H1 (cell line): ENCODE measurements around the gene KRTAP3-2. TPM values are rescaled to one million over a fixed set of nuclear protein-coding genes. Genes with fewer than 3 reads are reported as not detected.
A peak's percentile ranks its signal among the peaks of the same experiment; 100 is the strongest.

Experiments
- CTCF ChIA-PET: fragments of 300-600 bp; sonication (Branson Sonifier 250); formaldehyde crosslinking; loops from one replicate; lab custom pipeline; 2021; ENCODE audit not compliant: partially characterized antibody; lab: Charles Lee
- POLR2A ChIA-PET: fragments of 300-600 bp; sonication (Branson Sonifier 250); formaldehyde crosslinking; loops from one replicate; lab custom pipeline; 2021; ENCODE audit warnings: inconsistent platforms; ENCODE audit not compliant: partially characterized antibody; lab: Charles Lee
- DNase-seq, 2 experiments: peaks; one replicate each; pipeline versions ENCODE4 v3.0.0 to v3.0.0-alpha.2; 2010 to 2022; ENCODE audit warnings: low spot score in 2 of 2, low read depth in 1 of 2, mixed read lengths in 1 of 2
- FAIRE-seq: peaks from 2 replicates; lab custom pipeline; 2011; peaks lifted over from hg19 to GRCh38; lab: Jason Lieb, UNC
- H2AFZ ChIP-seq: 2 replicates; pipeline ENCODE4 v1.8.1; 2012; ENCODE audit warnings: low read length, inconsistent platforms
- H2AK5ac ChIP-seq: 2 replicates; pipeline ENCODE4 v1.6.1; 2013; ENCODE audit warnings: low read depth, low read length
- H2BK120ac ChIP-seq: replicated peaks from 2 replicates; pipeline ENCODE3; 2013; ENCODE audit warnings: low read depth, low read length, inconsistent platforms
- H2BK12ac ChIP-seq: 2 replicates; pipeline ENCODE4 v1.6.1; 2013; ENCODE audit warnings: low read depth, low read length
- H2BK15ac ChIP-seq: 2 replicates; pipeline ENCODE4 v1.6.1; 2013; ENCODE audit warnings: low read length
- H2BK20ac ChIP-seq: 2 replicates; pipeline ENCODE4 v1.6.1; 2013; ENCODE audit warnings: low read length
- H2BK5ac ChIP-seq: 2 replicates; pipeline ENCODE4 v1.6.1; 2013; ENCODE audit warnings: low read depth, low read length
- H3K14ac ChIP-seq: 2 replicates; pipeline ENCODE4 v1.6.1; 2013; ENCODE audit warnings: inconsistent platforms; ENCODE audit not compliant: insufficient read length
- H3K18ac ChIP-seq: 2 replicates; pipeline ENCODE4 v1.6.1; 2013; ENCODE audit warnings: low read length; ENCODE audit errors: extremely low read depth
- H3K23ac ChIP-seq: 2 replicates; pipeline ENCODE4 v1.6.1; 2013; ENCODE audit warnings: inconsistent platforms; ENCODE audit not compliant: insufficient read length
- H3K23me2 ChIP-seq: 2 replicates; pipeline ENCODE4 v1.6.1; 2013; ENCODE audit warnings: low read depth, low read length
- H3K27ac ChIP-seq: 2 replicates; pipeline ENCODE4 v1.6.1; 2011; ENCODE audit warnings: low read depth, low read length, inconsistent platforms
- H3K27me3 ChIP-seq, 4 experiments: replicated peaks in 1 of 4; 1 replicate in 1 of 4; 2 replicates in 3 of 4; pipeline versions ENCODE4 v1.6.1 to v1.8.1; 2011 to 2013; ENCODE audit warnings: low read length in 3 of 4, mild to moderate bottlenecking in 3 of 4, inconsistent platforms in 2 of 4, mixed read lengths in 2 of 4, moderate library complexity in 1 of 4; ENCODE audit not compliant: control insufficient read depth in 3 of 4, insufficient read depth in 3 of 4; ENCODE audit errors: extremely low read depth in 1 of 4
- H3K36me3 ChIP-seq, 4 experiments: 2 replicates each; pipeline versions ENCODE4 v1.6.1 to v1.8.1; 2011 to 2013; ENCODE audit warnings: mild to moderate bottlenecking in 4 of 4, low read length in 3 of 4, moderate library complexity in 2 of 4, control low read depth in 1 of 4, inconsistent platforms in 1 of 4; ENCODE audit not compliant: insufficient read depth in 4 of 4, control insufficient read depth in 2 of 4
- H3K4ac ChIP-seq: replicated peaks from 2 replicates; pipeline ENCODE3; 2013; ENCODE audit warnings: low read length, low read depth, mixed read lengths, inconsistent platforms; ENCODE audit not compliant: insufficient read length
- H3K4me1 ChIP-seq, 4 experiments: replicated peaks in 1 of 4; 1 replicate in 1 of 4; 2 replicates in 3 of 4; pipeline versions ENCODE4 v1.6.1 to v1.8.1; 2011 to 2013; ENCODE audit warnings: low read length in 3 of 4, inconsistent platforms in 2 of 4, mixed read lengths in 1 of 4; ENCODE audit not compliant: insufficient read depth in 4 of 4, control insufficient read depth in 3 of 4
- H3K4me2 ChIP-seq, 2 experiments: 2 replicates each; pipeline versions ENCODE4 v1.6.1 to v1.8.1; 2011 to 2013; ENCODE audit warnings: low read depth in 2 of 2, low read length in 2 of 2, control low read depth in 1 of 2, inconsistent platforms in 1 of 2, mild to moderate bottlenecking in 1 of 2; ENCODE audit not compliant: insufficient read depth in 1 of 2
- H3K4me3 ChIP-seq, 4 experiments: fragments of 200-600, 300-600 bp in 1 of 4; sonication (generic), shearing (Covaris generic), sonication (Bioruptor Twin) in 1 of 4; 2 replicates each; pipeline versions ENCODE4 v1.5.1 to v1.8.1; 2011 to 2016; ENCODE audit warnings: low read length in 4 of 4, low read depth in 3 of 4, control low read depth in 2 of 4, inconsistent platforms in 2 of 4, mild to moderate bottlenecking in 2 of 4, mixed read lengths in 1 of 4, moderate library complexity in 1 of 4; ENCODE audit not compliant: insufficient read depth in 2 of 4; ENCODE audit errors: extremely low read depth in 1 of 4
- H3K56ac ChIP-seq: replicated peaks from 2 replicates; pipeline ENCODE3; 2013; ENCODE audit warnings: low read depth, mild to moderate bottlenecking, mixed read lengths, low read length, inconsistent platforms; ENCODE audit not compliant: insufficient read length
- H3K79me1 ChIP-seq: 2 replicates; pipeline ENCODE4 v1.6.1; 2013; ENCODE audit warnings: low read depth, low read length, control low read depth
- H3K79me2 ChIP-seq, 2 experiments: 2 replicates each; pipeline versions ENCODE4 v1.6.1 to v1.8.1; 2012 to 2013; ENCODE audit warnings: low read length in 2 of 2, mild to moderate bottlenecking in 2 of 2, inconsistent platforms in 1 of 2; ENCODE audit not compliant: insufficient read depth in 2 of 2, control insufficient read depth in 1 of 2
- H3K9ac ChIP-seq, 4 experiments: replicated peaks in 1 of 4; 1 replicate in 1 of 4; 2 replicates in 3 of 4; pipeline versions ENCODE4 v1.6.1 to v1.8.1; 2011 to 2013; ENCODE audit warnings: low read depth in 3 of 4, low read length in 3 of 4, control low read depth in 2 of 4, mild to moderate bottlenecking in 2 of 4, moderate library complexity in 2 of 4, inconsistent platforms in 1 of 4; ENCODE audit errors: extremely low read depth in 1 of 4
- H3K9me3 ChIP-seq, 2 experiments: 2 replicates each; pipeline versions ENCODE4 v1.6.1 to v1.8.1; 2012 to 2013; ENCODE audit warnings: mild to moderate bottlenecking in 2 of 2, moderate library complexity in 2 of 2, control low read depth in 1 of 2, inconsistent platforms in 1 of 2, low read depth in 1 of 2, low read length in 1 of 2, mixed read lengths in 1 of 2; ENCODE audit not compliant: insufficient read depth in 2 of 2
- H4K20me1 ChIP-seq, 2 experiments: replicated peaks in 1 of 2; 2 replicates each; pipeline versions ENCODE3 to v1.8.1; 2011 to 2013; ENCODE audit warnings: inconsistent platforms in 2 of 2, low read length in 2 of 2, mild to moderate bottlenecking in 1 of 2; ENCODE audit not compliant: insufficient read depth in 2 of 2, control insufficient read depth in 1 of 2
- H4K5ac ChIP-seq: 2 replicates; pipeline ENCODE4 v1.6.1; 2013; ENCODE audit warnings: low read length, low read depth, mixed read lengths, inconsistent platforms; ENCODE audit not compliant: insufficient read length
- H4K8ac ChIP-seq: 2 replicates; pipeline ENCODE4 v1.8.0; 2013; ENCODE audit warnings: mild to moderate bottlenecking, moderate library complexity, low read length, inconsistent platforms; ENCODE audit not compliant: insufficient read depth; ENCODE audit errors: extremely low read depth
- H4K91ac ChIP-seq: replicated peaks from 2 replicates; pipeline ENCODE3; 2013; ENCODE audit warnings: low read length, mixed read lengths, inconsistent platforms; ENCODE audit not compliant: insufficient read length
- BACH1 ChIP-seq: IDR thresholded peaks from 2 replicates; pipeline ENCODE4 v1.6.1; 2012; ENCODE audit warnings: low read length, improper control_type of control experiment
- BCL11A ChIP-seq, 2 experiments: IDR thresholded peaks; one replicate each; pipeline ENCODE4 v1.6.1; 2011; ENCODE audit warnings: low read depth in 2 of 2, low read length in 2 of 2, mild to moderate bottlenecking in 2 of 2
- MAFK ChIP-seq: IDR thresholded peaks from 2 replicates; pipeline ENCODE4 v1.6.1; 2012; ENCODE audit warnings: low read depth, mild to moderate bottlenecking, improper control_type of control experiment, low read length
- POLR2AphosphoS5 ChIP-seq: IDR thresholded peaks from 2 replicates; pipeline ENCODE4 v1.6.1; 2011; ENCODE audit warnings: low read depth, low read length
- RNF2 ChIP-seq: fragments of 200-900, 300-1000 bp; sonication (generic); IDR thresholded peaks from 2 replicates; pipeline ENCODE4 v1.7.1; 2016; ENCODE audit warnings: borderline replicate concordance, low read depth, mild to moderate bottlenecking, antibody characterized with exemption, low read length; ENCODE audit not compliant: poor library complexity, severe bottlenecking; ENCODE audit errors: missing control alignments
- WGBS, 2 experiments: shearing (Covaris generic) in 1 of 2; methylation state at CpG; one replicate each; pipeline versions ENCODE4 v1.1.6 to v1.1.7; 2013 to 2015; ENCODE audit warnings: low lambda C conversion rate in 2 of 2, mixed read lengths in 2 of 2, inconsistent platforms in 1 of 2, low coverage in 1 of 2, missing lambda C conversion rate in 1 of 2; ENCODE audit not compliant: insufficient replicate concordance in 2 of 2, insufficient coverage in 1 of 2, insufficient read length in 1 of 2; ENCODE audit errors: extremely low coverage in 1 of 2, missing lambda C conversion rate in 1 of 2; 5-methylcytosine and 5-hydroxymethylcytosine counted together
- polyA plus RNA-seq, 7 experiments: library from polyadenylated mRNA; depleted of rRNA in 3 of 7; stranded (reverse) in 5 of 7; unstranded in 2 of 7; fragments of >200 nt in 5 of 7; fragments of 200-250 nt in 2 of 7; gene quantifications; 1 replicate in 5 of 7; 2 replicates in 1 of 7; 4 replicates in 1 of 7; pipeline versions ENCODE4 v1.2.1 to v1.2.3, GENCODE V29; 2011 to 2013; ENCODE audit warnings: missing spikeins in 2 of 7, mixed read lengths in 2 of 7
- total RNA-seq: library from RNA; stranded (reverse); fragmentation: NEBNext Ultra II Directional; extraction: Animal tissue kit (Norgen Biotek cat#: 25700); gene quantifications from 2 replicates; pipeline ENCODE4 v1.2.1, GENCODE V29; 2021

KRTAP3-2 gene
- total and polyA plus RNA-seq, 2 of the 8 experiments (the other 6 are each of a cell fraction or from before 2014, with no cell fraction given): not detected

DNA sequence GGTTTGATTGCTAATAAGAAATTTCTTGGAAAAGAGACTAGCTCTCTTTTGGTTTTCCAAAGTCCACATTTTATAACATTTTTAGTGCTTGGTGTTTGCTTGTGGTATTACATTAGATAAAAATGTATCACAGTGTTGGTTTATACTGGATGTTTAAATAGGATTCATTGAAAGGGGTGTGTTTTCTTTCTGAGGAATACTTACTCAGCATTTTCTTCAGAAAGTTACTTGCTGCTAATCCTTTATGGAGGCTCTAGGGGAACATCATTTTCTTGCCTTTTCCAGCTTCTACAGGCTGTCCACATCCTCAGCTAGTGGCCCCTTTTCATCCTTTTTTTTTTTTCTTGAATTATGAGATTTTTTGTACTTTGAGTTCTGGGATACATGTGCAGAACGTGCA is 32.1 kb downstream of the KRTAP3-2 start:
- no peaks in the 10 kb centered on the region for H3K27me3 ChIP-seq
- H3K9ac ChIP-seq: no peak overlapping the region
- no peak overlapping the region for H4K5ac ChIP-seq
- no peak overlapping the region for H4K8ac ChIP-seq
- TF ChIP-seq RNF2 (no peak), MAFK (peak; percentile 41; the same call in 1 of the 2 replicates), POLR2AphosphoS5 (no peak), BCL11A (IDR thresholded peaks at IDR 0.05; ENCODE audit: low read depth in 2 of 2, low read length in 2 of 2) (no peak), BACH1 (no peak)
- no peaks in the 10 kb centered on the region for H3K79me1 ChIP-seq
- no peak overlapping the region for H3K4ac ChIP-seq
- H3K4me2 ChIP-seq: no peak overlapping the region
- H3K27ac ChIP-seq: no peak overlapping the region
- no peaks in the 10 kb centered on the region for H3K9me3 ChIP-seq
- no peaks in the 10 kb centered on the region for H3K36me3 ChIP-seq
- H3K79me2 ChIP-seq: no peaks in the 10 kb centered on the region
- no peak overlapping the region for H2AFZ ChIP-seq
- no peak overlapping the region for H2BK20ac ChIP-seq
- ChIA-PET POLR2A (no interaction called here), CTCF (interaction anchor here (1.0 kb wide), 1 partner anchor 12 kb away, joined by 4 read pairs; no protein-coding TSS in a partner anchor)
- H2BK15ac ChIP-seq: no peak overlapping the region
- no peak overlapping the region for H2BK12ac ChIP-seq
- FAIRE-seq (no peak), DNase-seq (no peak)
- H2AK5ac ChIP-seq: no peak overlapping the region
- H4K91ac ChIP-seq: no peak overlapping the region
- H3K14ac ChIP-seq: no peak overlapping the region
- no peaks in the 10 kb centered on the region for H4K20me1 ChIP-seq
- no peaks in the 10 kb centered on the region for H3K4me1 ChIP-seq
- WGBS, 2 experiments: 86% methylated on average over 1 of the region's 1 CpG; no CpG with 5 or more reads in 1 of the 2 experiments
- H3K23ac ChIP-seq: no peak overlapping the region
- H3K4me3 ChIP-seq: no peak overlapping the region
- no peak overlapping the region for H3K18ac ChIP-seq
- no peak overlapping the region for H2BK120ac ChIP-seq
- no peak overlapping the region for H3K56ac ChIP-seq
- H2BK5ac ChIP-seq: no peak overlapping the region
- no peaks in the 10 kb centered on the region for H3K23me2 ChIP-seq
